ENCODE results near the gene SLC28A1. TPM values are rescaled to one million over a fixed set of nuclear protein-coding genes. Genes with fewer than 3 reads are reported as not detected.

Gene SLC28A1
- total and polyA plus RNA-seq, 4 donors = 0.09 to 39.7 (median 18.3) TPM

DNA sequence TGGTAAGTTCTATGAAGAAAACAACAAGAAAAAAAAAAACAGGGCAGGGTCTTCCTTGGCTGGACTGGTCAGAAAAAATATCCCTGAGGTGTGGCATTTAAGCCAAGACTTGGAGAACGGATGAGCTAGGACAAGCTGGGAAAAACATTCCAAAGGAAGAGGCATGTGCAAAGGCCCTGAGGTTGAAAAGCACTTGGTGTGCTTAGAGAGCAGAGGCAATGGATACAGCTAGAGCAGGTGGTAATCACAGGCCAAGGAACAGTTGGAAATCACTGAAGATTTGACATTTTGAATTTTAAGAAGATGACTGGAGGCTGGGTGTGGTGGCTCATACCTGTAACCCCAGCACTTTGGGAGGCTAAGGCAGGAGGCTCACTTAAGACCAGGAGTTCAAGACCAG, 54.3 kb downstream of the SLC28A1 start:
- no peaks in the 10 kb centered on the region for H3K27me3 ChIP-seq (ENCODE audit: control insufficient read depth in 4 of 4, insufficient read depth in 4 of 4, low read length in 3 of 4)
- TF ChIP-seq SP1 (IDR thresholded peaks at IDR 0.05) (no peak), NR2F2 (IDR thresholded peaks at IDR 0.05) (no peak), YY1 (IDR thresholded peaks at IDR 0.05) (no peak), TAF1 (conservative IDR thresholded peaks at IDR 0.05) (no peak), RXRA (IDR thresholded peaks at IDR 0.05) (no peak), HNF4G (IDR thresholded peaks at IDR 0.05) (no peak), EGR1 (IDR thresholded peaks at IDR 0.05; ENCODE audit: low read depth in 2 of 2) (no peak), FOXA1 (IDR thresholded peaks at IDR 0.05) (no peak), FOXA2 (IDR thresholded peaks at IDR 0.05) (no peak), GABPA (IDR thresholded peaks at IDR 0.05 in 1 of 2, conservative IDR thresholded peaks at IDR 0.05 in 1 of 2) (no peak), JUND (IDR thresholded peaks at IDR 0.05) (no peak)
- TF ChIP-seq, protein P1, sequence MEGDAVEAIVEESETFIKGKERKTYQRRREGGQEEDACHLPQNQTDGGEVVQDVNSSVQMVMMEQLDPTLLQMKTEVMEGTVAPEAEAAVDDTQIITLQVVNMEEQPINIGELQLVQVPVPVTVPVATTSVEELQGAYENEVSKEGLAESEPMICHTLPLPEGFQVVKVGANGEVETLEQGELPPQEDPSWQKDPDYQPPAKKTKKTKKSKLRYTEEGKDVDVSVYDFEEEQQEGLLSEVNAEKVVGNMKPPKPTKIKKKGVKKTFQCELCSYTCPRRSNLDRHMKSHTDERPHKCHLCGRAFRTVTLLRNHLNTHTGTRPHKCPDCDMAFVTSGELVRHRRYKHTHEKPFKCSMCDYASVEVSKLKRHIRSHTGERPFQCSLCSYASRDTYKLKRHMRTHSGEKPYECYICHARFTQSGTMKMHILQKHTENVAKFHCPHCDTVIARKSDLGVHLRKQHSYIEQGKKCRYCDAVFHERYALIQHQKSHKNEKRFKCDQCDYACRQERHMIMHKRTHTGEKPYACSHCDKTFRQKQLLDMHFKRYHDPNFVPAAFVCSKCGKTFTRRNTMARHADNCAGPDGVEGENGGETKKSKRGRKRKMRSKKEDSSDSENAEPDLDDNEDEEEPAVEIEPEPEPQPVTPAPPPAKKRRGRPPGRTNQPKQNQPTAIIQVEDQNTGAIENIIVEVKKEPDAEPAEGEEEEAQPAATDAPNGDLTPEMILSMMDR (IDR thresholded peaks at IDR 0.05; ENCODE audit: low read depth, low read length, missing input control) = no peak
- TF ChIP-seq, protein P2, sequence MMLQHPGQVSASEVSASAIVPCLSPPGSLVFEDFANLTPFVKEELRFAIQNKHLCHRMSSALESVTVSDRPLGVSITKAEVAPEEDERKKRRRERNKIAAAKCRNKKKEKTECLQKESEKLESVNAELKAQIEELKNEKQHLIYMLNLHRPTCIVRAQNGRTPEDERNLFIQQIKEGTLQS (IDR thresholded peaks at IDR 0.05) = no peak
- TF ChIP-seq, protein P3, sequence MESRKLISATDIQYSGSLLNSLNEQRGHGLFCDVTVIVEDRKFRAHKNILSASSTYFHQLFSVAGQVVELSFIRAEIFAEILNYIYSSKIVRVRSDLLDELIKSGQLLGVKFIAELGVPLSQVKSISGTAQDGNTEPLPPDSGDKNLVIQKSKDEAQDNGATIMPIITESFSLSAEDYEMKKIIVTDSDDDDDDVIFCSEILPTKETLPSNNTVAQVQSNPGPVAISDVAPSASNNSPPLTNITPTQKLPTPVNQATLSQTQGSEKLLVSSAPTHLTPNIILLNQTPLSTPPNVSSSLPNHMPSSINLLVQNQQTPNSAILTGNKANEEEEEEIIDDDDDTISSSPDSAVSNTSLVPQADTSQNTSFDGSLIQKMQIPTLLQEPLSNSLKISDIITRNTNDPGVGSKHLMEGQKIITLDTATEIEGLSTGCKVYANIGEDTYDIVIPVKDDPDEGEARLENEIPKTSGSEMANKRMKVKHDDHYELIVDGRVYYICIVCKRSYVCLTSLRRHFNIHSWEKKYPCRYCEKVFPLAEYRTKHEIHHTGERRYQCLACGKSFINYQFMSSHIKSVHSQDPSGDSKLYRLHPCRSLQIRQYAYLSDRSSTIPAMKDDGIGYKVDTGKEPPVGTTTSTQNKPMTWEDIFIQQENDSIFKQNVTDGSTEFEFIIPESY (IDR thresholded peaks at IDR 0.05) = no peak
- TF ChIP-seq, protein P4, sequence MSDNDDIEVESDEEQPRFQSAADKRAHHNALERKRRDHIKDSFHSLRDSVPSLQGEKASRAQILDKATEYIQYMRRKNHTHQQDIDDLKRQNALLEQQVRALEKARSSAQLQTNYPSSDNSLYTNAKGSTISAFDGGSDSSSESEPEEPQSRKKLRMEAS (IDR thresholded peaks at IDR 0.05) = no peak
- DNase-seq (ENCODE audit: low spot score) = no peak
- no peaks in the 10 kb centered on the region for H3K4me1 ChIP-seq (ENCODE audit: control insufficient read depth in 4 of 4, insufficient read depth in 4 of 4, low read length in 3 of 4)
- no peak overlapping the region for H3K9ac ChIP-seq (ENCODE audit: low read depth in 1 of 2, low read length in 2 of 2)
- H3K36me3 ChIP-seq (ENCODE audit: control insufficient read depth in 4 of 4, insufficient read depth in 3 of 4, low read depth in 1 of 4, low read length in 3 of 4) = peaks cover 0 to 56% (median 31%) of the 10 kb centered on the region in 4 donors
- H3K27ac ChIP-seq (ENCODE audit: low read depth in 1 of 2, low read length in 2 of 2) = no peak overlapping the region
- WGBS = 98% methylated on average over 1 of the region's 1 CpG
- no peaks in the 10 kb centered on the region for H3K9me3 ChIP-seq (ENCODE audit: control insufficient read depth in 4 of 4, low read length in 3 of 4)
- no peak overlapping the region for H3K4me3 ChIP-seq (ENCODE audit: low read depth in 1 of 3, low read length in 3 of 3)

DNA sequence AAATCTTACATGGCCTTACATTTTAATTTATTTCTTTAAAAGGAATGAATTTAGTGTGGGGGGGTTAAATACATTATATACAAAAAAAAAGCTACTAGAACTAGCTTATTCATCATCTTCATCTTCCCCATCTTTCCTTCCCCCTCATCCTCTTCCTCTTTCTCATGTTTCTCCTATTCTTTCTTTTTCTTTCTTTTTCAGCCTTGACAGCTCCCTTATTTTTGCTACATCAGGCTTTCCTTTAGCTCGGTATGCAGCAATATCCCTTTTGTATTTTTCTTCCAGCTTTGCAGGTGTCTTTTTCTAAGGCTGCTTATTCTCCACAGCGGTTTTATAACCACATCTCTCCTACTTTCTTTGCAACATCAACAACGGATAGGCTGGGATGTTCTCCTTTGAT, 55.9 kb downstream of the SLC28A1 start:
- WGBS = 83% methylated on average over 3 of the region's 3 CpGs
- Histone ChIP-seq H3K4me3 (ENCODE audit: low read depth in 1 of 3, low read length in 3 of 3) (no peak overlapping the region), H3K36me3 (ENCODE audit: control insufficient read depth in 4 of 4, insufficient read depth in 3 of 4, low read depth in 1 of 4, low read length in 3 of 4) (peaks cover 1 to 56% (median 23%) of the 10 kb centered on the region in 4 donors), H3K4me1 (ENCODE audit: control insufficient read depth in 4 of 4, insufficient read depth in 4 of 4, low read length in 3 of 4) (no peaks in the 10 kb centered on the region), H3K9ac (ENCODE audit: low read depth in 1 of 2, low read length in 2 of 2) (no peak overlapping the region), H3K27ac (ENCODE audit: low read depth in 1 of 2, low read length in 2 of 2) (no peak overlapping the region), H3K27me3 (ENCODE audit: control insufficient read depth in 4 of 4, insufficient read depth in 4 of 4, low read length in 3 of 4) (no peaks in the 10 kb centered on the region), H3K9me3 (ENCODE audit: control insufficient read depth in 4 of 4, low read length in 3 of 4) (no peaks in the 10 kb centered on the region)
- DNase-seq (ENCODE audit: low spot score) = no peak
- TF ChIP-seq HNF4G (IDR thresholded peaks at IDR 0.05) = no peak
- TF ChIP-seq, protein P2 (IDR thresholded peaks at IDR 0.05) = no peak
- no peak for TF ChIP-seq JUND (IDR thresholded peaks at IDR 0.05)
- TF ChIP-seq NR2F2 (IDR thresholded peaks at IDR 0.05) = no peak
- TF ChIP-seq, protein P4 (IDR thresholded peaks at IDR 0.05) = no peak
- TF ChIP-seq, protein P3 (IDR thresholded peaks at IDR 0.05) = no peak
- no peak for TF ChIP-seq FOXA1 (IDR thresholded peaks at IDR 0.05)
- TF ChIP-seq, protein P1 (IDR thresholded peaks at IDR 0.05; ENCODE audit: low read depth, low read length, missing input control) = no peak
- TF ChIP-seq, protein P5, sequence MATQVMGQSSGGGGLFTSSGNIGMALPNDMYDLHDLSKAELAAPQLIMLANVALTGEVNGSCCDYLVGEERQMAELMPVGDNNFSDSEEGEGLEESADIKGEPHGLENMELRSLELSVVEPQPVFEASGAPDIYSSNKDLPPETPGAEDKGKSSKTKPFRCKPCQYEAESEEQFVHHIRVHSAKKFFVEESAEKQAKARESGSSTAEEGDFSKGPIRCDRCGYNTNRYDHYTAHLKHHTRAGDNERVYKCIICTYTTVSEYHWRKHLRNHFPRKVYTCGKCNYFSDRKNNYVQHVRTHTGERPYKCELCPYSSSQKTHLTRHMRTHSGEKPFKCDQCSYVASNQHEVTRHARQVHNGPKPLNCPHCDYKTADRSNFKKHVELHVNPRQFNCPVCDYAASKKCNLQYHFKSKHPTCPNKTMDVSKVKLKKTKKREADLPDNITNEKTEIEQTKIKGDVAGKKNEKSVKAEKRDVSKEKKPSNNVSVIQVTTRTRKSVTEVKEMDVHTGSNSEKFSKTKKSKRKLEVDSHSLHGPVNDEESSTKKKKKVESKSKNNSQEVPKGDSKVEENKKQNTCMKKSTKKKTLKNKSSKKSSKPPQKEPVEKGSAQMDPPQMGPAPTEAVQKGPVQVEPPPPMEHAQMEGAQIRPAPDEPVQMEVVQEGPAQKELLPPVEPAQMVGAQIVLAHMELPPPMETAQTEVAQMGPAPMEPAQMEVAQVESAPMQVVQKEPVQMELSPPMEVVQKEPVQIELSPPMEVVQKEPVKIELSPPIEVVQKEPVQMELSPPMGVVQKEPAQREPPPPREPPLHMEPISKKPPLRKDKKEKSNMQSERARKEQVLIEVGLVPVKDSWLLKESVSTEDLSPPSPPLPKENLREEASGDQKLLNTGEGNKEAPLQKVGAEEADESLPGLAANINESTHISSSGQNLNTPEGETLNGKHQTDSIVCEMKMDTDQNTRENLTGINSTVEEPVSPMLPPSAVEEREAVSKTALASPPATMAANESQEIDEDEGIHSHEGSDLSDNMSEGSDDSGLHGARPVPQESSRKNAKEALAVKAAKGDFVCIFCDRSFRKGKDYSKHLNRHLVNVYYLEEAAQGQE (IDR thresholded peaks at IDR 0.05) = no peak
- TF ChIP-seq FOXA2 (IDR thresholded peaks at IDR 0.05) = no peak
- no peak for TF ChIP-seq YY1 (IDR thresholded peaks at IDR 0.05)
- no peak for TF ChIP-seq TAF1 (conservative IDR thresholded peaks at IDR 0.05)
- no peak for TF ChIP-seq HNF4A (conservative IDR thresholded peaks at IDR 0.05)
- TF ChIP-seq RXRA (IDR thresholded peaks at IDR 0.05) = no peak
- TF ChIP-seq EGR1 (IDR thresholded peaks at IDR 0.05; ENCODE audit: low read depth in 2 of 2) = no peak
- TF ChIP-seq GABPA (IDR thresholded peaks at IDR 0.05 in 1 of 2, conservative IDR thresholded peaks at IDR 0.05 in 1 of 2) = no peak
- TF ChIP-seq SP1 (IDR thresholded peaks at IDR 0.05) = no peak
